Measurements from ENCODE around the gene EIF2A.
A peak's percentile ranks its signal among the peaks of the same experiment; 100 is the strongest.
"Not testable (repeated sequence)": the region's sequence is repeated elsewhere in the genome, so short reads cannot be mapped to it uniquely, and the experiment has no call there.

EIF2A gene

GRCh38 chr3:150546226-150547044 lies at the start of gene EIF2A, which contains the start of gene SERP1:
Gene EIF2A, plus strand, starts transcription at chr3:150546787. Its CDS starts 16 bp downstream, at chr3:150546803.
Gene SERP1, minus strand, starts transcription at chr3:150546496. Its CDS starts 361 bp downstream, at chr3:150546135.
- peak; percentile 99 for DNase-seq (ENCODE audit: low read depth)
- H3K4me3 ChIP-seq (replicated peaks; ENCODE audit: low read depth, low read length) = peak within 1 kb of the TSS; percentile 87
- TF ChIP-seq, protein P1, sequence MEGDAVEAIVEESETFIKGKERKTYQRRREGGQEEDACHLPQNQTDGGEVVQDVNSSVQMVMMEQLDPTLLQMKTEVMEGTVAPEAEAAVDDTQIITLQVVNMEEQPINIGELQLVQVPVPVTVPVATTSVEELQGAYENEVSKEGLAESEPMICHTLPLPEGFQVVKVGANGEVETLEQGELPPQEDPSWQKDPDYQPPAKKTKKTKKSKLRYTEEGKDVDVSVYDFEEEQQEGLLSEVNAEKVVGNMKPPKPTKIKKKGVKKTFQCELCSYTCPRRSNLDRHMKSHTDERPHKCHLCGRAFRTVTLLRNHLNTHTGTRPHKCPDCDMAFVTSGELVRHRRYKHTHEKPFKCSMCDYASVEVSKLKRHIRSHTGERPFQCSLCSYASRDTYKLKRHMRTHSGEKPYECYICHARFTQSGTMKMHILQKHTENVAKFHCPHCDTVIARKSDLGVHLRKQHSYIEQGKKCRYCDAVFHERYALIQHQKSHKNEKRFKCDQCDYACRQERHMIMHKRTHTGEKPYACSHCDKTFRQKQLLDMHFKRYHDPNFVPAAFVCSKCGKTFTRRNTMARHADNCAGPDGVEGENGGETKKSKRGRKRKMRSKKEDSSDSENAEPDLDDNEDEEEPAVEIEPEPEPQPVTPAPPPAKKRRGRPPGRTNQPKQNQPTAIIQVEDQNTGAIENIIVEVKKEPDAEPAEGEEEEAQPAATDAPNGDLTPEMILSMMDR (IDR thresholded peaks at IDR 0.05; ENCODE audit: low read length, missing control alignments) = no peak

DNA sequence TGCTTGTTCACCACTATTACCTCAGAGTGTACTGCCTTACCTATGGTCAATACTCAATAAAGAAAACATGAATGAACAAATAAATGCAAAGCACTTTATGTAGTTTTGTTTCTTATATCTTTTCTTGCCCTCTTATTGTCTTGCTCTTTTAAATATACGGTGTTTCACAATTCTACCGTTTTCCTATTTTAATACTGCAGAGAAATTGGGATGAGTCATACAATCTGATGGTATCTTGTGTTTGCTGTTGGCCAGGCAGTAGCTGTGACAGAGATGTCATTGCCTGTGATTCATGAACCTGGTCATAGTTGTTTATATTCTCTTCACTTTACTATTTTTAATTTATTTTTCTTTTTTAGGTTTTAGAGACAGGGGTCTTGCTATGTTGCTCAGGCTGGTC lies 48.6 kb upstream of the EIF2A start:
- peak; percentile 69 for DNase-seq (ENCODE audit: low read depth)
- TF ChIP-seq, protein P1 (IDR thresholded peaks at IDR 0.05; ENCODE audit: low read length, missing control alignments) = no peak

DNA sequence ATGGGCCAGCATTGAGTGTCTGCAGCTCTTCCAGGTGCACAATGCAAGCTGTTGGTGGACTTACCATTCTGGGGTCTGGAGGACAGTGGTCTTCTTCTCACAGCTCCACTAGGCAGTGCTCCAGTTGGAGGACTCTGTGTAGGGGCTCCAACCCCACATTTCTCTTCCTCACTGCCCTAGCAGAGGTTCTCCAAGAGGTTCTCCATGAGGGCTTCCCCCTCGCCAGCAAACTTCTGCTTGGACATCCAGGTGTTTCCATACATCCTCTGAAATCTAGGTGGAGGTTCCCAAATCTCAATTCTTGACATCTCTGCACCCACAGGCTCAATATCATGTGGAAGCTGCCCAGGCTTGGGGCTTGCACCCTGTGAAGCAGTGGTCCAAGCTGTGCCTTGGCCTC lies 45.6 kb upstream of the EIF2A start:
- not testable (repeated sequence) for DNase-seq (ENCODE audit: low read depth); H3K4me3 ChIP-seq (replicated peaks; ENCODE audit: low read depth, low read length)

More for the DNA sequence above, 48.6 kb upstream of the EIF2A start:
- no peak overlapping the region for H3K4me3 ChIP-seq (replicated peaks; ENCODE audit: low read depth, low read length)

GRCh38 chr3:150503402-150504099 lies 43.0 kb upstream of the EIF2A start:
- TF ChIP-seq, protein P1 (IDR thresholded peaks at IDR 0.05; ENCODE audit: low read length, missing control alignments) = no peak
- DNase-seq (ENCODE audit: low read depth) = no peak
- no peak overlapping the region for H3K4me3 ChIP-seq (replicated peaks; ENCODE audit: low read depth, low read length)

- TF ChIP-seq, protein P1 (IDR thresholded peaks at IDR 0.05; ENCODE audit: low read length, missing control alignments) = no peak
- no peak for DNase-seq (ENCODE audit: low read depth)
Observed at GRCh38 chr3:150504483-150504882, 42.1 kb upstream of the EIF2A start.

DNA sequence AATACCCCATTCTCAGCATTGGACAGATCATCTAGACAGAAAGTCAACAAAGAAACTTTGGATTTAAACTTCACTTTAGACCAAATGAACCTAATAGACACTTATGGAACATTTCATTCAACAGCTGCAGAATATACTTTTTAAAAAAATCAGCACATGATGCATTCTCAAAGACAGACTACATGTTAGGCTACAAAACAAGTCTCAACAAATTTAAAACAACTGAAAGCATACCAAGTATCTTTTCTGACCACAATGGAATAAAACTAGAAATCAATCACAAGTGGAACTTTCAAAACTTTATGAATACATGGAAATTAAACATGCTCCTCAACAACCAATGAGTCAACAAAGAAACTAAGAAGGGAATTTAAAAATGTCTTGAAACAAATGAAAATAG lies 38.2 kb upstream of the EIF2A start:
- DNase-seq (ENCODE audit: low read depth) = no peak
- TF ChIP-seq, protein P1 (IDR thresholded peaks at IDR 0.05; ENCODE audit: low read length, missing control alignments) = no peak
- H3K4me3 ChIP-seq (replicated peaks; ENCODE audit: low read depth, low read length) = no peak overlapping the region

More at GRCh38 chr3:150504483-150504882, 42.1 kb upstream of the EIF2A start:
- H3K4me3 ChIP-seq (replicated peaks; ENCODE audit: low read depth, low read length) = no peak overlapping the region

DNA sequence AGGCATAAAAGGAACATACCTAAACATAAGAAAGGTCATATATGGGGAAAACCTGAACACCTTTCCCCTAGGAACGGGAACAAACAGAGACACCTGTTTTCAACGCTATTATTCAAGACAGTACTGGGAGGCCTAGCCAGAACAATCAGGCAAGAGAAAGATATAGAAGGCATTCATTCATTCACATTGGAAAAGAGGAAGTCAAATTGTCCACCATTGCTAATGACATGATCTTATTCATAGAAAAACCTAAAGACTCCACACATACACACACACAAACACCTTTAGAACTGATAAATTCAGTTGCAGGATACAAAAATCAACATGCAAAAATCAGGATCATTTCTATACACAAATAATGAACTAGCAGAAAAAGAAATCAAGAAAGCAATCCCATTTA lies 36.8 kb upstream of the EIF2A start:
- TF ChIP-seq, protein P1 (IDR thresholded peaks at IDR 0.05; ENCODE audit: low read length, missing control alignments) = no peak
- DNase-seq (ENCODE audit: low read depth) = no peak
- H3K4me3 ChIP-seq (replicated peaks; ENCODE audit: low read depth, low read length) = no peak overlapping the region

Data from fibroblast of pulmonary artery (primary cell).